ENCODE measurements around the gene FKBP10.

The FKBP10 gene

GRCh38 chr17:41792845-41793783 lies 19.7 kb upstream of the FKBP10 start:
- H3K4me3 ChIP-seq (ENCODE audit: low read length), result no peak overlapping the region
- TF ChIP-seq ZNF274 (IDR thresholded peaks at IDR 0.05; ENCODE audit: low read depth, low read length), result no peak

DNA sequence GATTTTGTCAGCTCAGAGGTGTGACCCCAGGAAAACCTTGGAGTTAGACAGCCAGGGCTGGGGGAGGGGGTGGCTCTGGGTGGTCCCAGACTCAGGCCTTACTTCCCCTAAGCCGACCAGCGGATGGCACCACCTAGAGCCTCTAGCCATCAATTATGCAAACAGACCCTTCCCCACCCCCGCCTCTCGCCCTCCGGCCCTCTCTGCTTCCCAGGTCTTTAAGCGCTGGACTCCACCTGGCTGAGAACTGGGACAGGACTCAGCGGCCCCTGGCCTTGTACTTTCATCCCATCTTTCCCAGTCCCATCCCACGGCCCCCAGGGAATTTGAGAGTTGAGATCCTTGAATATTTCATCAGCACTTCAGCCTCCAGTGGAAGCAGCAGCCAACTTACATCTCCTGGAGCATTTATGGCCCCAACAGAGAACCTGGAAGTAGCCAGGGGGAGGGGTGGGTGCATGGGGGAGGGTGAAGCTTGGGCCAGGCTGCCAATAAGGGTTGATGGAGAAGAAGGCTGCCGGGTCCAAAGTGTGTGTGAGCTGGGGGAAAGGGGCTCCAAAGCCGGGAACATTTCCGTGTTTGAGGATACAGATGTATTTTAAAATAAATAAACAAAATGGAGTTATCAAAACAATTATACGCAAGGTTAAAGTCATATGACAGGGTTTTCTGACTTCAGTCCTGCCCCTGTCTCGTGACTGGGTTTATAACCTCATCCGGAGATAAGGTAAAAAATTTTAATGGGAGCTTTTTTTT lies 18.8 kb upstream of the FKBP10 start:
- TF ChIP-seq ZNF274 (IDR thresholded peaks at IDR 0.05; ENCODE audit: low read depth, low read length), result no peak
- no peak overlapping the region for H3K4me3 ChIP-seq (ENCODE audit: low read length)

DNA sequence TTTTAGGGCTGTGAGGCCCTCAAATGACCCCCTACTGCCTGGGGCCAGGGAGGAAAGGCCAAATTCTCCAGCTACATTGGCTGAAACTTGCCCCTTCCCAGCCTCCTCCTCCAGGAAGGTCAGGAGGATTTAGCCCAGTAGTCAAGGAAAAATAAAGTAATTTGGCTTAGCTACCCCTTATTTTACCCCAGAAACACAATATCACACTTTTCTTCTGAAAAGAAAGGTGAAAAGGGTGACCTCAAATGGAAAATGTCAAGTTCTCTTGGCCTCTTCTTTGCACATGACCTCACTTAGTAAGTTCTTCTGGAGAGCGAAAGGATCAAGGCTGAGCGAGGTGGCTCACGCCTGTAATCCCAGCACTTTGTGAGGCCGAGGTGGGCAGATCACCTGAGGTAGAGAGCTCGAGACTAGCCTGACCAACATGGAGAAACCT lies 18.2 kb upstream of the FKBP10 start:
- no peak overlapping the region for H3K4me3 ChIP-seq (ENCODE audit: low read length)
- no peak for TF ChIP-seq ZNF274 (IDR thresholded peaks at IDR 0.05; ENCODE audit: low read depth, low read length)

DNA sequence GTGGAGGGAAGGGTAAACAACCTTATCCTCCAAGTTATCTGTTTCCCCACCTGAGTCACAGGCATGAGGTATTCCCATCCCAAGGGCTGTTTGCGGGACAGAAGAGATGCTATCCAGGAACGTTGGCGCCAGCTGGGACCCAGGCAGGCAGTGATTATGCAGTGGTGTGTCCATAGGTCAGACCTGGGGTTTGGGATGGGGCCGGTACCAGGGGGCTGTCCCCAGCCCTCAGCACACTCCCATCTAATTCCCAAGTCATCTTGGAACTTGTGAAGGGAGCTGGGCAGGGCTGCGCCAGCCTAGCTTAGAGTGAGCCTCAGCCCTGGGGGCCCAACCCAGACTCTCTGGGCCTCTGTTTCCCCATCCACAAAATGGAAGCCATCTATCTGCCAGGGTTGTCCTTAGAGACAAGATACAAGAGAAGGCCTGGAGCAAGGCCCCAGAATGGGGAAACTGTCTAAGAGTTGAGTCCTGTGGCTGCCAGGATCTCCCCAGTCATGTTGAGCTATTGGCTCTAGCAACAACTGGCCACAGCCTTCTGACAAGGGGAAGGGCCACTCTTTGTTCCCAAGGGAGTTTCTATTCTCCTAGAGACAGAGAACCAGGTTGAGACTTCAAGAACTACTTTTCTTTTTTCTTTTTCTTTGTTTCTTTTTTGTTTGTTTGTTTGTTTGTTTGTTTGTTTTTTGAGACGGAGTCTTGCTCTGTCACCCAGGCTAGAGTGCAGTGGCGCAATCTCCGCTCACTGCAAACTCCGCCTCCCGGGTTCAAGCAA lies 16.5 kb upstream of the FKBP10 start:
- H3K4me3 ChIP-seq (ENCODE audit: low read length), result no peak overlapping the region
- no peak for TF ChIP-seq ZNF274 (IDR thresholded peaks at IDR 0.05; ENCODE audit: low read depth, low read length)

DNA sequence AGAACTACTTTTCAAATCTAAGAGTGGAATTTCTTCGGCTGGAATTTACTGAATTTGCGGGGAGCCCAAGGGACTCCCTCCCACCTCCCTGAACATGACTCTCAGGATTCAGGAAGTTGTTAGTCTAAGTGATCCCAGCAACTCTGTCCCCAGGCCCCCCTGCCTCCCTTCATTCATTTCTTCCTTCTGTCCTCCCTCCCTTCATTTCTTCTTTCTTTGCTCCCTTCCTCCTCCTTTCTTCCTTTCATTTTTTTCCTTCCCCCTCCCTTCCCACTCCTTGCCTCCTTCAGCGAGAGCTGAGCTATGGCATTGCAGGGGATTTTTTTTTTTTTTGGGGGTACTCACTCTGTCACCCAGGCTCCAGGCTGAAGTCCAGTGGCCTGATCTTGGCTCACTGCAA lies 15.4 kb upstream of the FKBP10 start:
- H3K4me3 ChIP-seq (ENCODE audit: low read length), result no peak overlapping the region
- TF ChIP-seq ZNF274 (IDR thresholded peaks at IDR 0.05; ENCODE audit: low read depth, low read length), result no peak

DNA sequence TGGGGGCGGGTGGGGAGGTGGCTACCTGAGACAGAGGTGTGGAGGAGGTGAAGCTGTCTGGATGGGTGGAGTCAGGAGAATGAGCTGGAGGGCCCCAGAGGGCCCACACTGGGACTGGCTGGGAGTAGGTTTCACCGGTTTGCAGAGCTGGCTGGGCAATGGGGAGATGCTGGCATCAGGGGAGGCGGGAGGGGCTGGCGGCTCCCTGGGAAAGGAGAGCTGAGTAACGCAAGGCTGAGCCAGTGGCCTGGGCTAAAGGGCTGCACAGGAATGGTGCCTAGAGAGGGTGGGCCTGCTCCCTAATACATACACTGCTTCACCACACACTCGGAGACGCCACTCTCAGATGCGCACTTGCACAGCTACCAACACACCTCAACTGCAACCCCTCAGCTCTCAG lies 13.4 kb upstream of the FKBP10 start:
- no peak for TF ChIP-seq ZNF274 (IDR thresholded peaks at IDR 0.05; ENCODE audit: low read depth, low read length)
- H3K4me3 ChIP-seq (ENCODE audit: low read length), result no peak overlapping the region

DNA sequence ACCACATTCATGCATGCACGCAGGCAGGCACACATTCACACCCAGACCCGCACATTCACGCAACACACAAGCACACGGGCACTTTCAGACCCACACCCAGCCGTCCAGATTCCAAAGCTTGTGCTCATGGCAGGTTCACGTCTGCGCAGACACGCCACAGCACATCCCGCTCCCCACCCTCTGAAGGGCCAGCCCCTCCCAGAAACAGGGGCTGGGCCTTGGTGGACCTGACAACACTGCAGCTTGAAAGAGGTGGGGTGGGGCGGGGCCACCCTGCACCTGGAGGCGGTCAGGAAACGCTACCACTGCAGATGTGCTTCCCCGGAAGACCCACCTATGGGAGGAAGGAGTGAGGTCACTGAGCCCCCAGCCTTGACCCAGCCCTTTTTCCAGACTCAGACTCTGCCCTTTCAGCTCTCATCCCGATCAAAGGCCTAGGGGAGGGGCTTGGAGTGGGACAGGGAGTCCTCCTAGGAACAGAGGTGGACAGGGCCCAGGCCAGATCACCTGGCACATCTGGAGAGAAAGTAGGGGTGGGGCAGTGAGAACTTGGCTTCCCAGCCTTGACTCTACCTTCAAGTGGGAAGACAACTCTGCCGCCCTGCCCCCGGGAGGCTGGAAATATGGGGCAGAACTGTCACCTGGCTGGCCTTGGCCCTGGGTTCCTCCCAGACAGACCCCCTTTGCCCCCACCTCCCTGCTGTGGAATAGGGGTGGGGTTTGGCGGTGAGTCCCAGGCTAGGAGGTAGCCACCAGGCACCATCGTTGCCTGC lies 12.0 kb upstream of the FKBP10 start:
- H3K4me3 ChIP-seq (ENCODE audit: low read length), result no peak overlapping the region
- no peak for TF ChIP-seq ZNF274 (IDR thresholded peaks at IDR 0.05; ENCODE audit: low read depth, low read length)

- no peak for TF ChIP-seq ZNF274 (IDR thresholded peaks at IDR 0.05; ENCODE audit: low read depth, low read length)
- H3K4me3 ChIP-seq (ENCODE audit: low read length), result no peak overlapping the region
Observed at GRCh38 chr17:41801374-41802271, 11.2 kb upstream of the FKBP10 start.

DNA sequence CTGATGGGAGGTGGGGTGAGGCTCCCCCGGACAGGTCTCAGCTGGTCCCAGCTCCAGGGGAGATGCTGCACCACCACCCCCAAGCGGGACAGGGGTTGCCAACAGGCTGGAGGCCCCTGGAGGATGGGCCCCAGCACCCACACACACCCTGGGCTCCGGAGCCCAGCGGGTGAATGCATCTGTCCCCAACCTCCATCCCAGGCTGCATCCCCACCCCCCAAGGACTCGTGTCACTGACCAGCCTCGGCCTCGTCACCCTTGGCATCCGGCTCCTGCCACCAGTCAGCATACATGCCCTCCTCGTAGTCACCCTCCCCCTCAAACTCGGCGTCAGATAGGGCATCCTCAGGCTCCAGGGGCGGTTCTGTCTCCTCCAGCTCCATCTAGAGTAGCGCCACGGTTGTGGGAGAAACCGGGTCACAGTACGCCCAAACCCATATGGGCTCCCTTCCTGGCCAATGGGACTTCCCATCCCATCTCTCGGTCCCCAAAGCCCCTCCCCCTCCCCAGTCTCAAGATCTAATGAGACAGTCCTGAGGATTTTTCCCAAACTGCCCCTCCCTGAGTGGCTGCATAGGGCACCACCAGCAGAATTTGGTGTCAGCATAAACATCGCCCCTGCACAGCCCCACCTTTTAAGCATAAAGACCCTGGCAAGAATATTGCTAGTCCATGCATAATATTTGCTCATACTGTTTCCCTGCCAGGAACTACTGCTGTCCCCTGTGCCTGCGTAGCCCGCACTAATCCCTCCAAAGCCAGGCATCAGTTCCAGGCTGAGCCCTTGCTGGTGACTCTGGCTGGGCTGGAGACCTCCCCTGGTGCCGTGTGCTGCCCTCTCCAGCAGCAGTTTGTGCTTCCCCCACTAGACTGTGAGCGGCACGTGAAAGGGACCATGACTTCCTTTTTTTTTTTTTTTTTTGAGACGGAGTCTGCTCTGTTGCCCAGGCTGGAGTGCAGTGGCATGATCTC lies 9.5 kb upstream of the FKBP10 start:
- TF ChIP-seq ZNF274 (IDR thresholded peaks at IDR 0.05; ENCODE audit: low read depth, low read length), result no peak

GRCh38 chr17:41806685-41807445 lies 5.9 kb upstream of the FKBP10 start:
- no peak for TF ChIP-seq ZNF274 (IDR thresholded peaks at IDR 0.05; ENCODE audit: low read depth, low read length)
- no peak overlapping the region for H3K4me3 ChIP-seq (ENCODE audit: low read length)

More for the DNA sequence above, 9.5 kb upstream of the FKBP10 start:
- H3K4me3 ChIP-seq (ENCODE audit: low read length), result no peak overlapping the region

Data from GM08714 (cell line).